Stimulated activated naive CD4-positive, alpha-beta T cell (primary cell): ENCODE measurements around the gene NUAK1.

Experiments used
- DNase-seq, 6 experiments: peaks; one replicate each; lab custom pipeline; 2025; lab: John Stamatoyannopoulos, UW

Gene NUAK1

DNA sequence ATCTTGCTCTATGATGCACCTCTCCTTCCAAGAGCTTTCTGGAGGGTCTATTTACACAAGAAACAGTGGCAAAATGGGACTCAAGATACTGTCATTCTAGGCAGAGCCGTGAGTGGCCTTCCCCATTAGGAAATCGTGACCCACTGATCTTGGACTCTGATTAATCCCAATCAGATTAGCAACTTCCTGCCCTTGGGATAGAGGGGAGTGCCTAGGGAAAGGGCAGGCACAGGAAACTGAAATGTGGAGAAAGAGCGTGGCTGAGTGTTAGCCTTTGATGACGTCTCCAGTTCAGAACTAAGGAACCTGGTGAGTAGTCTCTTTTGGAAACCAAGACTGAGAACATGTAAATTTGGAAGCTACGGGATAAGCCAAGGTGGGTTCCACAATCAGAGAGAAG lies 76.1 kb downstream of the NUAK1 start:
- DNase-seq = no peak

DNA sequence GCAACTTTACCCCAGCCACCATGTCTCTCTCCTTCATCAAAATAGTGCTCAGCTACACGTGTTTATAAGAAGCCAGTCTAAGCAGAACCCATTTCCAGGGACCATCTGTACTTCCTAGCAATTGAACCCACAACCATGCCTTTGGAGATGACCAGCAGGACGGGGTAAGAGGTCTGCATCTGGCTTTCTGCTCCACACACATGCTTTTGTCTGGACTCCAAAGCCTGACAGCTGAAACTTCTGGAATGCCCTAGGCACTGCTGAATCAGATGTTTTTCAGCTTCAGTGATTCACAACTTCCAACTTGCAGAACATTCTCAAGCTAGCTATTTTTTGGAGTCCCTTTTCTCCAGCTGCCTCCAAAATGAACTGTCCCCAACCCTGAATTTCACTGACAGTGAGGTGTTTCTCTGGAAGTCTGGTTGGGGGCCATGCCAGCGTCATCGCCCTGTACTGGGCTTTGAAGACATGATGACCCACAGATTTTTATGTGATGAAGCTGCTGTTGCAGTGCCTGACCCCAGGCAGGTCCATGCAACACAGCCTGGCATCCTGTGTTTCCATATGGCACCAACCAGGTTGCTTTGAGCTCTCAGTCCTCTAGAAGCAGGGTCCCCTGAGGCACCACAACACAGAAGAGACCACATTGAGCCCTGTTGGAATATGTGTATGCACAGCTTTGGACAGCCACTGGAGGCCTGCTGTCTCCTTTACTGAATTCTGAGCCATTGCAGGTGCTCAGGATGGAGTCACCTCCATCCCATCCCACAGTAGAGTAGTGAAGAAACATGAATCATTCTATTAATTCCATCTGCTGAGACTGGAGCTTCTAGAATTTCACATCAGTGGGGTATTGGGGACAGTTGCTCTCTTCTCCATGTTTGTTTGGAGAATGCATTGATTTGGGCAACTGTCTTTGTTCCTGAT lies 80.2 kb downstream of the NUAK1 start:
- no peak for DNase-seq

DNA sequence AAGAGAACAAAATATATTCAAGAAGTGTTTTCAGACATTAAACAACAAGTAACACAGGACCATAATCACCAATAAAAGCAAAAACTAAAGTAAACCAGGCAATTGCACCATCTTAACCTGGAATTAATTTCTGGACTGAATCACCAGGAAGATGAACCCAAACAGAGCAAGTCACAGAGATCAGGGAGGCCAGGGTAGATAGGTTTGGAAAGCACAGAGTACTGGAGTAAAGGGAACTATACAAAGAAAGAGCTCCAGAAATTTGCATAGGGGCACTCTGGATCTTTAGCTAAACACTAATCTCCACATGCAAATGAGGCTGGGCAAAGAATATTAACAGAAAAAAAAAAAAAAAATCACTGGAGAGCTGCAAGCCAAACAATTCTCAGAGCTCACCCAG lies 84.7 kb downstream of the NUAK1 start:
- DNase-seq = no peak

DNA sequence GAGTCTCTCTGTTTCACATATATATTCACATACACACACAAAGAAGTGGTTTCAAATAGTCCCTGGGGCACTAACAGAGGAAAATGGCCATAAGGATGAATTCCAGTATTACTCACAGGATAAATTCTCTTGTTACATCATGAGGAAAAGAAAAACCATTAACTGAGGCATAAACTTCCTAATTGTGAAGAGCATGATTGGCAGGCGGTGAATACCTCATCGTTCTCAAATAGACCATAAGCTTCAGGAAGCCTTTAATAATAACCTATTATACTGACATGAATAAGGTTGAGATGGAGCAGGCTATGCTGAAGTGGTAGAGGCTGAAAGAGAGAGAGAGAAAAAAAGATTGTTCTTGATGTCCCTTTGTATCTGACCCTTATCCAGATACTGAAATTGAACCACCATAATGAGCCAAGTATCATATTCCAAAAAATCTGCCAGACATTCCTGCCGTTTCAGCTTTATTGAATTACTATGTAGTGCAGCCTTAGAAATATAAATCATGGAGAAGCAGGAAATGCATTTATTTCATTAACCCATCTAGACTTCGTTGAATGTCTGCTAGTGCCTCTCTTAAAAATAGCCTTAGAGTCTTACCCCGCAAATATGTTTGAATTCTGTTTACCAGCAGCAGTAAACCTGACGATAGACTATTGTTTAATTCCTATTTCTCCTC lies 86.8 kb downstream of the NUAK1 start:
- no peak for DNase-seq

DNA sequence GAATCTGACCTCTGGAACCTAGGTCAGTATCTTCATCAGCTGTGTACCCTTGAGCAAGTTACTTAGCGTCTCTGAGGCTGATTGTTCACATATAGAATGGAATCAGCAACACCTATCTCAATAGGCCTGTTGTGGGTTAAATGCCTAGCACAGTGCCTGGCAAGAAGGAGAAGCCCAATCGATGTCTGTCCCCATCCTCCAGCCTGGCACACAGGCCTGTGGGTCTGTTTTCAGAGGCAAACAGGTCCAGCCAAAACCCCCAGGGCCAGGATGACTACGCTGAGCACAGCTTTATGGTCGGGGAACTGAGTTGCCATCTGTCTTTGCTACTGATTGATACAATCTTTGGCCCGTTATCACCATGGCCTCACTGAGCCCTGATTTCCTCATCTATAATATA lies 89.2 kb downstream of the NUAK1 start:
- no peak for DNase-seq

DNA sequence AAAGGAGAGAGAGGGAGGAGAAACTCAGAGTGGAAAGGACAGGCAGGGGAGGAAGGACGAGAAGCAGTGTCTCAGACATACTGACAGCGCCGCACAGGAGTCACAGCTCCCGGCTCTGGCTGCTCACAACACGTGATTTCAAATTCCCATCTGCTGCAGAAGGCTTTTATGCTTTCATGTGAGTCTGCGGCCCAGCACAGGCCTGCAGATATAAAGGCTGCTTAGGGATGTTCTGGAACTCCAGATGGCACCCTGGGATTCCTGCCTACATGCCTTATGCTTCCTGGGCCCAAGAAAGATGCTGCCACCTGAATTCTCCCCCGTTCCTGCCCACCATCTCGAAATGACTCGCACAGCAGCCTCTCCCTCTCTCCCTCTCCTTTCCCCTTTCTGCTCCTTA lies 89.6 kb downstream of the NUAK1 start:
- DNase-seq = no peak

DNA sequence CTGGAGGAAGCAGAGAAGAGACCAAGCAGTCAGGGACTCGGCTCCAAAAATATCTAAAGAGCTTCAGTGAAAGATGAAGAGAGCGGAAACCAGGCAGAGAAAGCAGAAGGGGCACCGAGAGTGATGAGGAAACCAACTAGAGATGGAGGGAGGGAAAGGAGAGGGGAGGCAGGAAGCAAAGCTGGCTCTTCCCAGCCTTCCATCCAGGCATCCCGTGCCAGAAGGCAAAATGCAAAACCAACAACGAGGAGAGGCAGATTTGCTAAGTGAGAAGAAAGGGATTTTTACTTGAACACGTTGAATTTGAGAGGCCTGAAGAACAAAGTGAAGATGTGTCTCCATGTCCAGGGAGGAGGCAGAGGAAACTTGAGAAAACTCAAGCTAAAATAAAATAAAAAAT lies 90.1 kb downstream of the NUAK1 start:
- no peak for DNase-seq

DNA sequence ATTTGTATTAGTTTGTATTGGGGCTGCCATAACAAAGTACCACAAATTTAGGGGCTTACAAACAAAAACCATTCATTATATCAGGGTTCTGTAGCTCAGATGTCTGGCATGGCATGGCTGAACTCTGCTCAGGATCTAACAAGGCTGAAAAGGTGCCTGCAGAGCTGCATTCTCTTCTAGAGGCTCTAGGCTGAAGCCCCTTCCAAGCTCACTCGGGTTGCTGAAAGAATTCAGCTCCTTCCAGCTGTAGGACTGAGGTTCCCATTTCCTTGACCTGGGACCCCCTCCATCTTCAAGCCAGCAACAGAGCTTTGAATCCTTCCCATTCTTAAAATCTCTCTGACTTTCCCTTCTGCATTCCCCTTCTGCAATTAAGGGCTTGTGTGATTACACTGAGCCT lies 90.7 kb downstream of the NUAK1 start:
- DNase-seq = no peak

DNA sequence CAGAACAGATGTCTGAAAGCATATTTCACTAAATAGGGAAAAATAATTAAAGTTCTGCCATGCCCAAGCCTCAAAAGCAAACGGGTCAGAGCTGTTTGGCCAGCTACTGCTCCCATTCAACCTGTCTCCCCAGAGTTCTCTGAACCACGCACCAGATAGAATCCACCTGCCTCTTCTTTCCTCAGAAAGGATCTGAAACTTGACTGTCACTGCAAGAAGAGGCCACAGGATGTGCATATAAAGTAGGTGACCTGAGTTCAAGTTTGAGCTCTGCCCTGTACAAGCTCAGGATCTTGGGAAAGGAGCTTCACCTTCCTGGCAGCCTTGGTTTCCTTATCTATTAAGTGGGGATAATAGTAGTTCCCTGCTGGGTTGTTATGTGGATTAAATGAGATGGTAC lies 91.8 kb downstream of the NUAK1 start:
- no peak for DNase-seq

DNA sequence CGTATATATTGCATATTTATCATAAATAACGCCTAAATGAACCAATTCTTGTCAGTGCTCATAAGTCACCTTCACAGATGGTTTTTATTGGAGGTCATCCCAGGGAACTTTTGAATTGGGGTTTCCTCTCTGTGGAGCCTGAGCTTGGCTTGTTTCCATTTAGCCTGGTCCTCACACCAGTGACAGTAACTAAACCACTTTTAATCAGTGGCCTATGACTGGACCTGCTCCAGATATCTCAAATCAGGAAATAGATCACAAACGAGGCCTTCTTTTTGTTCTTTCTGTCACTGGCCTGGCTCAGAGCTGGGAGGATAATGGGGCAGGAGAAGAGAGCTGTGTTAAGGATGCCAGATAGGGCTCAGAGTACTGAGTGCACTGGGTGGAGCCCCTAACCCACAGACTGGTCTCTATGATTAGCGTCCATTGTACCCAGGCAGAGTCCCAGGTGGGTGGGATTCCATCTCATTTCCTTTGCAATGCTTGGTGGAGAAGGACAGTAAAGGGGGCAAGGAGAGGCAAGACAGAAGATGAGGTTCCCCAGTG lies 92.4 kb downstream of the NUAK1 start:
- DNase-seq = no peak

DNA sequence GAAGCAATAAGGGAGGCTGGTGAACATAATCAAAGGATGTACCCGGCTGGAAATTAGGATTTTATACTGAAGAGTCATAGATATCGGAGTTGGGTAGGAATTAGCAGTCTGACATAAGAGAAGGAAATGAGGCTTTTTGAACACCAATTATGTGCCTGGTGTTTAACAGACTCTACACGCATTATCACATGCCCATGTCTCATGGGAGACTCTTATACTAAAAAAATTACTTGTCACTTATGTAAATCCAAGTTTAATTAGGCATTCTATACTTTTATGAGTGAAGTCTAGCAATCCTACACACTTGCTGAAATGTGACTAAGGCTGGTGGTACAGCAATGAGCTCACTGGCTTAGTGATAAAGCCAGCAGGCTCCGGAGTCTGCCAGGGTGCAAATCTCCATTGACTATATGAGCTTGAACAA lies 93.5 kb downstream of the NUAK1 start:
- DNase-seq = no peak

DNA sequence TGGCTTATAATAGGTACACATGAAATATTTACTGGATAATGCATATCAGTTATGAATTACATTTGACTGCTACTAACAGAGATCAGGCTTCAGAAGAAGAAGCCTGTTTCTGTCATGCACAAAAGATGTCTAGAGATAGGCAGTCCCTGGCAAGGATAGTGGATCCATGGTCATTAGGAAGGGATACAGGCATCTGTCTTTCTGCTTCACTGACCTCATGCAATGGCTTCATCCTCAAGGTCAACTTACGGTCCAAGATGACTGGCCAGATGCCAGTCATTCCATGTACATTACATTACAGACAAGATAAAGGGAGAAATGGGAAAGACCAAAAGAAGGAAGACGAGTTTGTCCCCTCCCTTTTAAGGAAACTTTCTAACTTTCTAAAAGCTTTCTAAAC lies 94.0 kb downstream of the NUAK1 start:
- no peak for DNase-seq

DNA sequence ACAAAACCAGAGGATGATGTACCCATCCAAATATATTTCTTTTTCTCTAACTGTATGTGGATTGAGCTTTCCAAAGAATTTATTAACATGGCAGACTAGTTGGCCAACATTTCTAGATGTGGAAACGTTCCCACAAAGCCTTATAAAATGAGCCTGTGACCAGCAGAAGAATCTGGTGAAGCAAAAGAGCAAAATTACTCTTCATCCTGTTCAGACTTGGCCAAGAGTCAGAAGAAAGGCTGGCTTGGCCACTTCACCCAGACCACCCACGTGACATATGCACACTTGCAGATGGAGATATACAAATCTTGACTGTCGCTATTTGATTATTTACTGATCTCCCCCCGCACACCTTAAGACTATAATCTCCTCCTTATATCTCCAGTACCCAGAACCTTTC lies 96.7 kb downstream of the NUAK1 start:
- DNase-seq = no peak

DNA sequence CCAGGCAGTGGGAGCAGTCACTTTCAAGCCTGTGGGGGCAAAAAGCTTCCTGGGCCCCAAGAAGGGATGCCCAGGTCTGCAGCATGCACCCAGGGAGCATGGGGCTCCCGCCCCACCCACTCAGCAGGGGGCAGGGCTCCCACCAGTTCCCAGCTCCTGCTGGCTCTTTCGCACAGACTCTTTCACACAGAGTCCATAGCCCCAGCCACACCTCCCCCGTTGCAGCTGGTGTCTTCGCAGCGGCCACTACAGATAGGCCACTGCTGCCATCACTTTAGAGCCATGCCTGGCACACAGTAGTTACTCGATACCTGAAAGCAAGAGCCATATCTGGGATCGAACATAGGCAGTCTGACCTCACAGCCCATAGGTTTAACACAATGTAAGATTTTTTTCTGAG lies 98.2 kb downstream of the NUAK1 start:
- no peak for DNase-seq

DNA sequence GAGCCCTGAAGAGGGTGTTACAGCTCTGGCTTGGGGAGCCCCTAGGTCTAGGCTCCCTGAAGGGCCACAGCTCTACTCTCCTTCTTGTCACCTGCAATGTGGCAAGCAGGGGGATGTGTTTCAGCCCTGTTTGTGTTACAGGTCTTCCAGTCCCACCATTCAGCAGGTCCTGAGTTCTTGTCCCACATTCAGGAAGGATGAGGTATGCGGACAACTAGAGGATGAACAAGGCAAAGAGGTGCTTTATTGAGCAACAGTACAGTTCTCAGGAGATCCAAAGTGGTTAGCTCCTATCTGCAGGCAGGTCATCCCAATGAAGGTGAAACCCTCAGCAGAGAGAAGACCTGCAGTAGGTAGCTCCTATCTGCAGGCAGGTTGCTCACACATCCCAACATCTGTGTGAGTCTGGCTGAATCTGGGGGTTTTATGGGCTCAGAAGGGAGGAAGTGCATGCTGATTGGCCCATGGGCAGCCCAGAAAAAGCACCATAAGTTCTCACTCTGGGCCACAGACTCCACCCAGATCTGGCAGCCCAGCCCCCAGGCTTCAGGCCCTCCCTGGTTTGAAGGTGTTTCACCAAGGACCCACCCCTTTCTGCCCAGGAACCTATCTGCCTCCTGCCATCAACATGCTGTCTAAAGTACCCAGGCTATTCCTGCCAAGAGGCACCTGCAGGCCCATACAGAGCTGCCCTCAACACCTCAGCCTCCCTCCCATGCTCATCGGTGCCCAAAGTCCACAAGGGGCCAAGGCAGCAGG lies 98.9 kb downstream of the NUAK1 start:
- DNase-seq = no peak

DNA sequence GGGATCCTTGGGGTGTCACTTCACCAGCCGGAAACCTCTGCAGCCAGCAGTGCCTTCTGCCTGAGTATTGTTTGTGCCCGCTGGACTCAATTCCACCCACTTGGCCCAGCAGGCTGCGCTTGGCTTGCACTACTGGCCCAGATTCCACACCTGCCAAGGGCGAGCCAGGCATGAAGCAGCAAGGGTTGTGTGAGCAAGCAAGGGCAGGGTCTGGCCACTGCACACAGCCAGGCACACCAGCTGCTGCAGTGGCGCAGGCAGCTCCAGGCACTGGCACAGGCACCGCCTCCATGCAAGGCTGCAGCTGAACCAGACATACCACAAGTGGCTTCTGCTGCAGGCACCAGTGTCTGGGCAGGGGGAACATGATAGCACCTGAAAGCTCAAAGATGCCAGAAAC lies 99.5 kb downstream of the NUAK1 start:
- no peak for DNase-seq

DNA sequence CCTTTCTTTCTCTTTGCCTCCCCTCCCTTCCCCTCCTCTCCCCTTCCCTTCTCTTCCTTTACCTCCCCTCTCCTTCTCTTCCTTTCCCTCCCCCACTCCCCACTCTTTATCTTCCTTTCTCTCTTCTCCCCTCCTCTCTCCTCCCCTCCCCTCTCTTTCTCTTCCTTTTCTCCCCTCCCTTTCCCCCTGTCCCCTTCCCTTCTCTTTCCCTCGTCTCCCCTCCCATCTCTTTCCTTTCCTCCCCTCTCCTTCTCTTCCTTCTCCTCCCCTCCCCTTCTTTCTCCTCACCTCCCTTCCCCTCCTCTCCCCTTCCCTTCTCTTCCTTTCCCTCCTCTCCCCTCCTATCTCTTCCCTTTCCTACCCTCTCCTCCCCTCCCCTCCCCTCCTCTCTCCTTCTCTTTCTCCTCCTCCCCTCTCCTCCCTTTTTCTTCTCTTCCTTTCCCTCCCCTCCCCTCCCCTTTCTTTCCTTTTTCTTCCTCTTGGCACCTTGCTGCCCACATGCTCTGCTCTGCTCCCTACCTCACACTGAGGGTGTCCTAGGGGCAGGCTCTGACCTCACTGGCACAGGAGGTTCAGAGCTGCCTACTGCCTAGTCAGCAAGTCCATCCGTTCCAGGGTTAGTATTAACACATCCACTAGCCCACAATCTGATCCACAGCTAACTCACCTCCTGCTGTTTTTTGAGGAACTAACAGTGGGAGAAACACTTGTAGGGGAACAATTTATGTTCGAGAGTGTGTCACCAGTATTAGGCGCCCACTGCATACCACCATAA lies 101.0 kb downstream of the NUAK1 start:
- DNase-seq = no peak

DNA sequence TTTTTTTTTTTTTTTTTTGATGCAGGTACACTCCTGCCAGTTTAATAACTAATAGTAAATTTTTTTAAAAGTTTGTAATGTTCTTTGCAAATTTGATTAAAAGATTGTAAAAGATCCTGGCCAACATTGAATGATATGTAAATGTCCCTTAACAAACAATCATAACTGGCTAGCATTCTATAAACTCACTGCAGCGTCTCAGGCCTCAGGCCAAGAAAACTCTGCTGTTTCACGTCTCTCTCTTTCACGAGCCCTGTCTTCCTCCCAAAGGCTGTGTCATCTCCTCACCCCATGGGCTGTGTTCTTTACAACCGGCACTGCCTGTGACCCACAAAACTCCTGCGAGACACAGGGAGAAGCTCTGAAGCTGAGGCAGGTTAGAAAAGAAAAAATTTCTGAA lies 103.3 kb downstream of the NUAK1 start:
- DNase-seq = no peak

DNA sequence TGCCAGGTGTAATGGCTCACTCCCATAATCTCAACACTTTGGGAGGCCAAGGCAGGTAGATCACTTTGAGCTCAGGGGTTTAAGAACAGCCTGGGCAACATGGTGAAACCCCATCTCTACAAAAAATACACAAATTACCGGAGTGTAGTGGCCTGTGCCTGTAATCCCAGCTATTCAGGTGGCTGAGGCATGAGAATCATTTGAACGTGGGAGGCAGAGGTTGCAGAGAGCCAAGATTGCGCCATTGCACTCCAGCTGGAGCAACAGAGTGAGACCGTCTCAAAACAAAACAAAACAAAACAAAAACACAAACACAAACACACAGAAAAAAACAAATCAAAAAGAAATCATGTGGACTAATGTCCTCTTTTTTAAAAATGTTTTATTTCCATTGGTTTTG lies 104.4 kb downstream of the NUAK1 start:
- no peak for DNase-seq

DNA sequence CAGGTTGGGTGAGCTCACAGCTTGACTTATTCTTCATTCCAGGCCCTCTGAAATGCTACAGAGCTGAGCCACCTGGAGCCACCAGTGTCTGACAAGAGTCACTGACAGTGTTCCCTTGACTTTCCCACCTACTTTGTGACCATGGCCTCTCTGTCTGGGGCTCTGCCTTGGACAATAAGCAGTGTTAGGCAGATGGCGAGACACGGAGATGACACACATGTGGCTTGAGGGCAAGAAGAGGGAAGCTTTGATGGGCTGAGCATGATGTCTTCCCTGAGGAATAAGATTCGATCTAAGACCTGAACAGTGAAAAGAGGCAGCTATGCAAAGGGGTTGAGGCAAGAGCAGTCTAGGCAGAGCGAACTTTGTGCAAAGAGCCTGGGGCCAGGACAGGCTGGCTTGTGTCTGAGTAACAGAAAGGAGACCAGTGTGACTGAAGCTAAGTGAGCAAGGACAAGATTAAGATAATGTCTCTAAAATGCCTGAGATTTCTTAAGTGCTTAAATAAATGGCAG lies 105.5 kb downstream of the NUAK1 start:
- DNase-seq = no peak

DNA sequence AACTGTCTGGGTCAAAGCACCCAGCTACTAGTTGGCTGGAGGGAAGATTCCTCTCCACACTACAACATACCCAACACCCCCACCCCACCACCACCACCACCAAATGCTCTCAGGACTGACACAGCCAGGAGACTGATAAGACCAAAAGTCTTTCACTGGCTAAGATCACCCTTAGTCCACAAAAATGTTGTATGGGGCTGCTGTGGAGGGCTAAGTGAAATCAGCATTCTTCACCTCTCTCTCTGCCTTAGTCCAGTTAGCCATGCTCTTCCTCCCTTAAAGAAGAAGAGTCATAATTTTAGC lies 106.2 kb downstream of the NUAK1 start:
- no peak for DNase-seq
